Measurements from ENCODE around the gene GLIS1.

- no peak for TF ChIP-seq EZH2 (IDR thresholded peaks at IDR 0.05; ENCODE audit: insufficient read depth, low read length)
- TF ChIP-seq, protein P1, sequence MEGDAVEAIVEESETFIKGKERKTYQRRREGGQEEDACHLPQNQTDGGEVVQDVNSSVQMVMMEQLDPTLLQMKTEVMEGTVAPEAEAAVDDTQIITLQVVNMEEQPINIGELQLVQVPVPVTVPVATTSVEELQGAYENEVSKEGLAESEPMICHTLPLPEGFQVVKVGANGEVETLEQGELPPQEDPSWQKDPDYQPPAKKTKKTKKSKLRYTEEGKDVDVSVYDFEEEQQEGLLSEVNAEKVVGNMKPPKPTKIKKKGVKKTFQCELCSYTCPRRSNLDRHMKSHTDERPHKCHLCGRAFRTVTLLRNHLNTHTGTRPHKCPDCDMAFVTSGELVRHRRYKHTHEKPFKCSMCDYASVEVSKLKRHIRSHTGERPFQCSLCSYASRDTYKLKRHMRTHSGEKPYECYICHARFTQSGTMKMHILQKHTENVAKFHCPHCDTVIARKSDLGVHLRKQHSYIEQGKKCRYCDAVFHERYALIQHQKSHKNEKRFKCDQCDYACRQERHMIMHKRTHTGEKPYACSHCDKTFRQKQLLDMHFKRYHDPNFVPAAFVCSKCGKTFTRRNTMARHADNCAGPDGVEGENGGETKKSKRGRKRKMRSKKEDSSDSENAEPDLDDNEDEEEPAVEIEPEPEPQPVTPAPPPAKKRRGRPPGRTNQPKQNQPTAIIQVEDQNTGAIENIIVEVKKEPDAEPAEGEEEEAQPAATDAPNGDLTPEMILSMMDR (IDR thresholded peaks at IDR 0.05; ENCODE audit: insufficient read depth, low read depth, low read length) = no peak
Measured at GRCh38 chr1:53726009-53726600, 12.9 kb downstream of the GLIS1 start.
